ENCODE results near the gene ASPSCR1. TPM values are rescaled to one million over a fixed set of nuclear protein-coding genes. Genes with fewer than 3 reads are reported as not detected.

The ASPSCR1 gene
- total and polyA plus RNA-seq, 2 of the 4 experiments (the other 2 are of a cell fraction): 7.2 to 17.2 TPM

DNA sequence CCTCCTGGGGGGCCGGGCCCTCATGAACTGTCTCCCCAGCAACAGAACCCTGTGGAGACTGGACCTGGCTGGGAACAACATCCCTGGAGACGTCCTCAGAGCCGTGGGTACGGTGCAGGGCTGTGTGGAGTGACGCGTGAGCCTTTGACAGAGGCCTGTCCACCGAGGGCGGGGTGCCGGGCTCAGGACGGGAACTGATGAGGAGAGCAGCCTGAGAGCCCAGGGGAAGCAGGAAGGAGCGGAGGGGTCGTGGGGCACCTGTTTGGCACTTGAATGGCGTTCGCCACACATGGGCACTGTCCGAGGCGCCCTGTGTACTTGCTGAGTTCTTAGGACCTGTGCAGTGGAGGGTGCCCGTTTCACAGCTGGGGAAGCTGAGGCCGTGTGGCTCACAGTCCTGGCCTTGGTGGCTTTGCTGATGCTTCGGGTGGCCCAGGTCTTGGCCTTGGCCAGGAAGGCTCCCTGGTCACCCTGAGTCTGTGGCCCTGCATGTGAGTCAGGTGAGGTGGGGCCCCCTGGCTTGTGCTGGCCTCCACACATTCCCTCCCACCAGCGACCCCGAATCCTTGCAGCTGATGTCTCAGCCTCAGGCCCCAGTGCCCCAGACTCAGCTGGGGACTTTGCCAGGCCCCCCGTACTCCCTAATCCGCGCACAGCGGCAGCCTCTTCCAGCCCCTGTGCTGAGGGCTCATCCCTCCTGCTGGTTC lies 48.1 kb downstream of the ASPSCR1 start:
- DNase-seq: no peak
- Histone ChIP-seq H3K9ac (ENCODE audit: low read depth, low read length) (no peak overlapping the region), H3K79me1 (ENCODE audit: low read depth in 1 of 2, low read length in 2 of 2) (peaks cover 12 to 32% of the 10 kb centered on the region in 2 experiments), H4K8ac (ENCODE audit: low read depth in 2 of 2, low read length in 2 of 2) (no peak overlapping the region), H3K4me2 (ENCODE audit: low read depth, low read length) (no peak overlapping the region), H3K56ac (ENCODE audit: extremely low read depth, insufficient read depth, low read length) (no peak overlapping the region), H3K9me3 (ENCODE audit: control insufficient read depth, insufficient read depth, low read length) (no peaks in the 10 kb centered on the region), H3K18ac (ENCODE audit: low read depth, low read length) (no peak overlapping the region), H2BK20ac (ENCODE audit: low read depth, low read length) (no peak overlapping the region), H4K5ac (ENCODE audit: low read depth, low read length) (no peak overlapping the region), H4K91ac (ENCODE audit: insufficient read depth, low read depth, low read length) (no peak overlapping the region), H2BK120ac (ENCODE audit: low read depth, low read length) (no peak overlapping the region), H2AK9ac (replicated peaks; ENCODE audit: low read depth, low read length, poor library complexity) (no peak overlapping the region), H2AK5ac (ENCODE audit: low read depth, low read length) (no peak overlapping the region), H3K36me3 (ENCODE audit: control insufficient read depth, insufficient read depth, low read length) (peaks cover 2% of the 10 kb centered on the region), H2AFZ (replicated peaks; ENCODE audit: low read length, poor library complexity) (no peak overlapping the region), H3K14ac (replicated peaks; ENCODE audit: low read depth, low read length) (no peak overlapping the region), H3K4me3 (ENCODE audit: insufficient read depth, low read depth, low read length) (no peak overlapping the region), H2BK5ac (ENCODE audit: low read depth, low read length, poor library complexity, severe bottlenecking) (no peak overlapping the region), H3K27me3 (ENCODE audit: control insufficient read depth, insufficient read depth, low read length) (no peaks in the 10 kb centered on the region), H4K20me1 (ENCODE audit: insufficient read depth, low read length) (peaks cover 17% of the 10 kb centered on the region), H3K4me1 (ENCODE audit: control insufficient read depth, insufficient read depth, low read length) (peaks cover 13% of the 10 kb centered on the region), H3K27ac (ENCODE audit: insufficient read depth, low read length) (no peak overlapping the region), H3K4ac (ENCODE audit: low read depth, low read length) (no peak overlapping the region), H3K9me1 (ENCODE audit: insufficient read depth, low read length) (no peaks in the 10 kb centered on the region), H2BK15ac (ENCODE audit: low read depth, low read length) (no peak overlapping the region), H3K23ac (ENCODE audit: low read depth, low read length) (no peak overlapping the region)
- no peak for TF ChIP-seq MAFK (IDR thresholded peaks at IDR 0.05; ENCODE audit: low read depth, low read length)
- TF ChIP-seq CHD1 (IDR thresholded peaks at IDR 0.05; ENCODE audit: low read depth, low read length): no peak
- no peak for TF ChIP-seq CEBPB (IDR thresholded peaks at IDR 0.05; ENCODE audit: low read depth, low read length)
- TF ChIP-seq, protein P1, sequence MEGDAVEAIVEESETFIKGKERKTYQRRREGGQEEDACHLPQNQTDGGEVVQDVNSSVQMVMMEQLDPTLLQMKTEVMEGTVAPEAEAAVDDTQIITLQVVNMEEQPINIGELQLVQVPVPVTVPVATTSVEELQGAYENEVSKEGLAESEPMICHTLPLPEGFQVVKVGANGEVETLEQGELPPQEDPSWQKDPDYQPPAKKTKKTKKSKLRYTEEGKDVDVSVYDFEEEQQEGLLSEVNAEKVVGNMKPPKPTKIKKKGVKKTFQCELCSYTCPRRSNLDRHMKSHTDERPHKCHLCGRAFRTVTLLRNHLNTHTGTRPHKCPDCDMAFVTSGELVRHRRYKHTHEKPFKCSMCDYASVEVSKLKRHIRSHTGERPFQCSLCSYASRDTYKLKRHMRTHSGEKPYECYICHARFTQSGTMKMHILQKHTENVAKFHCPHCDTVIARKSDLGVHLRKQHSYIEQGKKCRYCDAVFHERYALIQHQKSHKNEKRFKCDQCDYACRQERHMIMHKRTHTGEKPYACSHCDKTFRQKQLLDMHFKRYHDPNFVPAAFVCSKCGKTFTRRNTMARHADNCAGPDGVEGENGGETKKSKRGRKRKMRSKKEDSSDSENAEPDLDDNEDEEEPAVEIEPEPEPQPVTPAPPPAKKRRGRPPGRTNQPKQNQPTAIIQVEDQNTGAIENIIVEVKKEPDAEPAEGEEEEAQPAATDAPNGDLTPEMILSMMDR (conservative IDR thresholded peaks at IDR 0.05; ENCODE audit: low read depth, low read length): no peak
- no peak for TF ChIP-seq BHLHE40 (IDR thresholded peaks at IDR 0.05; ENCODE audit: low read depth, low read length)
- TF ChIP-seq RCOR1 (IDR thresholded peaks at IDR 0.05; ENCODE audit: insufficient replicate concordance, low read length): no peak
- ATAC-seq (ENCODE audit: low read depth): no peak
- WGBS, 2 experiments (ENCODE audit: extremely low coverage in 2 of 2, insufficient read length in 1 of 2): 96% methylated on average over 19 of the region's 25 CpGs; no CpG with 5 or more reads in 1 of the 2 experiments
- in situ Hi-C loops (cut with MboI; ENCODE audit: low sequenced_read_pairs): no loop called here
- dilution Hi-C loops (cut with HindIII; ENCODE audit: low sequenced_read_pairs, unreplicated experiment): no loop called here
- POLR2A ChIA-PET (ENCODE audit: unreplicated experiment): no interaction called here
- BruUV-seq (replicated peaks): no TSS peak
- intact Hi-C loops (cut with micrococcal nuclease): no loop called here
- CTCF ChIA-PET: no interaction called here
